Neural crest cell (in vitro differentiated cells): Measurements from ENCODE around the gene CDCA3. TPM values are rescaled to one million over a fixed set of nuclear protein-coding genes. Genes with fewer than 3 reads are reported as not detected.
"Not testable (repeated sequence)": the region's sequence is repeated elsewhere in the genome, so short reads cannot be mapped to it uniquely, and the experiment has no call there.

Source experiments
- DNase-seq: peaks from one replicate; pipeline ENCODE4 v3.0.0; 2021; ENCODE audit warnings: low read depth, mixed read lengths, low spot score
- H3K27ac Mint-ChIP-seq: one replicate; pipeline ENCODE4 v1.8.0; 2021; ENCODE audit warnings: mild to moderate bottlenecking, mixed read lengths; ENCODE audit not compliant: unreplicated experiment
- H3K27me3 Mint-ChIP-seq: 2 replicates; pipeline ENCODE4 v1.8.0; 2021; ENCODE audit warnings: low read depth, mild to moderate bottlenecking, mixed read lengths
- H3K36me3 Mint-ChIP-seq: 2 replicates; pipeline ENCODE4 v1.8.0; 2021; ENCODE audit warnings: low read depth, mild to moderate bottlenecking, mixed read lengths
- H3K4me1 Mint-ChIP-seq: 2 replicates; pipeline ENCODE4 v1.8.0; 2021; ENCODE audit warnings: mixed read lengths
- H3K4me3 Mint-ChIP-seq: one replicate; pipeline ENCODE4 v1.8.0; 2021; ENCODE audit warnings: mild to moderate bottlenecking, mixed read lengths
- H3K9me3 Mint-ChIP-seq: 2 replicates; pipeline ENCODE4 v1.8.0; 2021; ENCODE audit warnings: mixed read lengths
- long read RNA-seq: library from polyadenylated mRNA; unstranded; transcript quantifications from one replicate; pipeline ENCODE4 v2.0.0, GENCODE V29; 2020
- total RNA-seq: library from RNA; stranded (reverse); gene quantifications from 2 replicates; pipeline ENCODE4 v1.2.1, GENCODE V29; 2021
- TF ChIP-seq, protein P1 (sequence below): fragments of 200-600 bp; sonication (generic); conservative IDR thresholded peaks from 2 replicates; pipeline ENCODE4 v1.5.0; 2021; ENCODE audit warnings: antibody characterized with exemption, mild to moderate bottlenecking

Gene CDCA3
- 67.9 and 71.7 TPM in 2 replicates for total RNA-seq
- long read RNA-seq, transcript CDCA3-204 (5 exons, 1,327 nt): minor isoform, 6 of 43 reads
- long read RNA-seq, transcript CDCA3-207 (6 exons, 1,943 nt): major isoform, 19 of 43 reads
- long read RNA-seq, partial matches to known transcripts: 4 of 43 reads
- long read RNA-seq, other reads (novel, unspliced or antisense): 14 of 43 reads

DNA sequence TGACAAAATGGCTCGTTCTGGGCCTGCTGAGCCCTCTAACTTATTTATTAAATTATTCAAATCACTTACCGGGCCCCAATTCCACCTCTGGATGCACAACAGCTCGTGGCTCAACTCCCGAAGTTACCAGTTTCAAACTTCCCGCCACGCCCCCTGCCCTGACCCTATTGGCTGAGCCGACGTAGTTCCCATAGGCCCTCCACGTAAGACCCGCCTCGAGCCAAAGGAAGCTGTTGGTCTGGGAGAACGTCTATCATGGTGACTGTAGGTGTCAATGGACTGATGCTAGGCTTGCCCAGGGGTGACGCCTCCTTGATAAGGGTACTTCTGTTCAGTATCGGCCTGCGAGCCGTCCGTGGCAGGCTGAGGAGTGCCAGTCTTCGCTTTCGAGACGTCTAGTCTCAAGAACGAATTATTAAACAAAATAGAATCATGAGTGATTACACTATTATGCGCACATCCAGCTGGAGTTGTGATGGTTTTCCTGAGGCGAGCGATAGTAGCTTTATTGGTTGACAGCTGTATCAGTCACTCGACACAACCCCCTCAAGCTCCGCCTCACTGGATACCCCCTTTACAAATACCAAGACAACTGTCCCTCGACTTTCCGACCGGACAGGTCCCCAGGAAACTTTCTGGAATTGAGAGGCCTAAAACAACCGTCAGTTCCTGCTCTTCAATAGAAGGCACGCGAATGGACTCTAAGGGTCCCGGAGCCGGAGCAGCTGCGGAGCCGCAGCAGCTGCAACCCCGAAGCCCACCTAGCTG, at the start of gene CDCA3:
TSS of gene CDCA3 (minus strand) at position 134 of the 768 bp plus-strand sequence. CDS start 334 bp downstream, outside the sequence.
- DNase-seq: peak; percentile 93
- Mint-ChIP-seq H3K9me3 (no peaks in the 10 kb centered on the region), H3K4me1 (peaks cover 40% of the 10 kb centered on the region), H3K27me3 (peaks cover 2% of the 10 kb centered on the region), H3K27ac (peak within 1 kb of the TSS; percentile 98), H3K36me3 (peaks cover 10% of the 10 kb centered on the region), H3K4me3 (peak within 1 kb of the TSS; percentile 98)
- TF ChIP-seq, protein P1, sequence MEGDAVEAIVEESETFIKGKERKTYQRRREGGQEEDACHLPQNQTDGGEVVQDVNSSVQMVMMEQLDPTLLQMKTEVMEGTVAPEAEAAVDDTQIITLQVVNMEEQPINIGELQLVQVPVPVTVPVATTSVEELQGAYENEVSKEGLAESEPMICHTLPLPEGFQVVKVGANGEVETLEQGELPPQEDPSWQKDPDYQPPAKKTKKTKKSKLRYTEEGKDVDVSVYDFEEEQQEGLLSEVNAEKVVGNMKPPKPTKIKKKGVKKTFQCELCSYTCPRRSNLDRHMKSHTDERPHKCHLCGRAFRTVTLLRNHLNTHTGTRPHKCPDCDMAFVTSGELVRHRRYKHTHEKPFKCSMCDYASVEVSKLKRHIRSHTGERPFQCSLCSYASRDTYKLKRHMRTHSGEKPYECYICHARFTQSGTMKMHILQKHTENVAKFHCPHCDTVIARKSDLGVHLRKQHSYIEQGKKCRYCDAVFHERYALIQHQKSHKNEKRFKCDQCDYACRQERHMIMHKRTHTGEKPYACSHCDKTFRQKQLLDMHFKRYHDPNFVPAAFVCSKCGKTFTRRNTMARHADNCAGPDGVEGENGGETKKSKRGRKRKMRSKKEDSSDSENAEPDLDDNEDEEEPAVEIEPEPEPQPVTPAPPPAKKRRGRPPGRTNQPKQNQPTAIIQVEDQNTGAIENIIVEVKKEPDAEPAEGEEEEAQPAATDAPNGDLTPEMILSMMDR: no peak

DNA sequence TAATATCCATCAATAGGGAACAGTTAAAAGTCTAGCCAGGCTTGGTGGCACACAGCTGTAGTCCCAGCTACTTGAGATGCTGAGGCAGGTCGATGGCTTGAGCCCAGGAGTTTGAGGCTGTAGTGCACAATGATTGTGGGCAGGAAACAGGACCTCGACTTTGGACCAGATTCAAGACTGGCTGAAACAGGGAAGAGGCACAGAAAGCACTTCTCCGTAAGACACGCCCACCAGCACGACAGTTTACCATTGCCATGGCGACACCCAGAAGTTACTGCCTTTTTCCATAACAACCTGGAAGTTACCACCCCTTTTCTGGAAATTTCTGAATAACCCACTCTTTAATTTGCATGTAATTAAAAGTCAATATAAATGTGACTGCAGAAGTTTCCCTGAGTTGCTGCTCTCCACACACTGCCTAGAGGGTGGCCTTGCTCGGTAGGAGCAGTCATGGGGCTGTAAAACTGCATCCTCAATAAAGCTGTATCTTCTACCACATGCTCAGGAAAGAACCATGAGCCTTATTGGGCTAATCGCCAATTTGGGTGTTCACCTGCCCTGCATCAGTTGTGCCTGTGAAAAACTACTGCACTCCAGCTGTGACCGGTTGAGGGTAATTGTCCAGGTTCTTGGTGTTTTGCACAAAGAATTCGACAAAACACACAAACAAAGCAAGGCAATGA, 48.9 kb upstream of the CDCA3 start:
- H3K4me3 Mint-ChIP-seq: no peak overlapping the region
- no peaks in the 10 kb centered on the region for H3K36me3 Mint-ChIP-seq
- TF ChIP-seq, protein P1: no peak
- peaks cover 4% of the 10 kb centered on the region for H3K9me3 Mint-ChIP-seq
- H3K27me3 Mint-ChIP-seq: no peaks in the 10 kb centered on the region
- peaks cover 5% of the 10 kb centered on the region for H3K4me1 Mint-ChIP-seq
- H3K27ac Mint-ChIP-seq: no peak overlapping the region
- no peak for DNase-seq

DNA sequence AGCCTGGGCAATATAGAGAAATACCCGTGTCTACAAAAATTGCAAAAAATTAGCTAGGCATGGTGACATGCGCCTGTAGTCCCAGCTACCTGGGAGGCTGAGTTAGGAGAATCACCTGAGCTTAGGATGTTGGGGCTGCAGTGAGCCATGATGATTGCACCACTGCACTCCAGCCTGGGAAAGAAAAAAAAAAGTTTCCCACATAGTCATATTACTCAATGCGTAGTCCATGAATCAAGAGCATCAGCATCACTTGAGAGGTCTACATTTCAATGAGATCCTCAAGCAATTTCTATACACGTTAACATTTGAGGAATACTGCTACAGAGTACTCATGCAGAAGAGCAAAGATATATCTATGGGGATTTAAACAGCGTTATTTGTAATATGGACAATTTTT, 48.3 kb upstream of the CDCA3 start:
- Mint-ChIP-seq H3K27ac (no peak overlapping the region), H3K27me3 (no peaks in the 10 kb centered on the region), H3K4me3 (no peak overlapping the region), H3K4me1 (peaks cover 5% of the 10 kb centered on the region), H3K9me3 (peaks cover 4% of the 10 kb centered on the region), H3K36me3 (no peaks in the 10 kb centered on the region)
- DNase-seq: no peak
- TF ChIP-seq, protein P1: no peak

DNA sequence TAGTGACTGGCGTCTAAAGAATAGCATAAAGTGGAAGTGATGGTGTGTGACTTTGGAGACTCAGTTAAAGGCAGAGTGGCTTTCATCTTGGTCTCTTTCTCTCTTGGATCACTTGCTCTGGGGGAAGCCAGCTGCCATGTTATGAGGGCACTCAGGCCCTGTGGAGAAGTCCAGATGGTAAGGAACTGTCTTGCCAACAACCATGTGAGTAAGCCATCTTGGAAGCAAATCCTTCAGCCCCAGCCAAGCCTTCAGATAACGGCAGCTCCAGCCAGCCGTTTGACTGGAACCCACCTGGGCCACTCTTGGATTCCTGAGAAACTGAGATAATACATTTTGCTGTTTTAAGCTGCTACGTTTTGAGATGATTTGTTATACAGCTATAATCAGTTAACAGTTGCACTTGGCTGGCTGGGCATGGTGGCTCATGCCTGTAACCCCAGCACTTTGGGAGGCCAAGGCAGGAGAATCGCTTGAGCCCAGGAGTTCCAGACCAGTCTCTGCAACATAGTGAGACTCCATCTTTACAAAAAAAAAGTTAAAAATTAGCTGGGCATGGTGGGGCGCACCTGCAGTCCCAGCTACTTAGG, 45.9 kb upstream of the CDCA3 start:
- Mint-ChIP-seq H3K4me1 (peaks cover 10% of the 10 kb centered on the region), H3K27me3 (no peaks in the 10 kb centered on the region), H3K36me3 (no peaks in the 10 kb centered on the region), H3K9me3 (peaks cover 4% of the 10 kb centered on the region), H3K4me3 (no peak overlapping the region), H3K27ac (no peak overlapping the region)
- TF ChIP-seq, protein P1: no peak
- no peak for DNase-seq

DNA sequence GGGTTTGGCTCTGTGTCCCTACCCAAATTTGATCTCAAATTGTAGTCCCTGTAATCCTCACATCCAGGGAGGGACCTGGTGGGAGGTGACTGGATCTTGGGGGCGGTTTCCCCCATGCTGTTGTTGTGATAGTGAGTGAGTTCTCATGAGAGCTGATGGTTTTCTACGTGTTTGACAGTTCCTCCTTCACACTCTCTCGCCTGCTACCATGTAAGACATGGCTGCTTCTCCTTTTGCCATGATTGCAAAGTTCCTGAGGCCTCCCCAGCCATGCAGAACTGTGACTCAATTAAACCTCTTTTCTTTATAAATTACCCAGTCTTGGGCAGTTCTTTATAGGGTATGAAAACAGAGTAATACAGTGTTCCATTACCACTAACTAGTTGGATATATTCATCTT, 43.2 kb upstream of the CDCA3 start:
- peaks cover 4% of the 10 kb centered on the region for H3K9me3 Mint-ChIP-seq
- peaks cover 2% of the 10 kb centered on the region for H3K36me3 Mint-ChIP-seq
- TF ChIP-seq, protein P1: no peak
- H3K4me1 Mint-ChIP-seq: peaks cover 20% of the 10 kb centered on the region
- no peak for DNase-seq
- no peak overlapping the region for H3K27ac Mint-ChIP-seq
- no peak overlapping the region for H3K4me3 Mint-ChIP-seq
- no peaks in the 10 kb centered on the region for H3K27me3 Mint-ChIP-seq

DNA sequence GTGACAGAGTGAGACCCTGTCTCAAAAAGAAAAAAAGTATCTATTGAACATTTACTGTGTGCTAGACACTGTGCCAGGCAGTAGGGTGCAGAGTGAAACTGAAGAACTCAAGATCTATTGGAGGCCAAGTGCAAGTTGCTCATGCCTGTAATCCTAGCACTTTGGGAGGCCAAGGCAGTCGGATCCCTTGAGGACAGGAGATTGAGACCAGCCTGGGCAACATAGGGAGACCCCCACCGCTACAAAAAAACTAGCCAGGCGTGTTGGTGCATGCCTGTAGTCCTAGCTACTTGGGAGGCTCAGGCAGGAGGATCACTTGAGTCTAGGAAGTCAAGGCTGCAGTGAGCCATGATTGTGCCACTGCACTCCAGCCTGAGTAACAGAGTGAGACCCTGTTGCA, 41.6 kb upstream of the CDCA3 start:
- H3K27ac Mint-ChIP-seq, H3K36me3 Mint-ChIP-seq, H3K9me3 Mint-ChIP-seq, H3K27me3 Mint-ChIP-seq, DNase-seq: not testable (repeated sequence)
- peak overlapping the region; percentile 72 for H3K4me3 Mint-ChIP-seq
- peaks cover 23% of the 10 kb centered on the region for H3K4me1 Mint-ChIP-seq
